GM21723 (cell line): ENCODE data around the gene CREBZF.
"Not testable (repeated sequence)": the region's sequence is repeated elsewhere in the genome, so short reads cannot be mapped to it uniquely, and the experiment has no call there.

ENCODE experiments used
- ATAC-seq: cut with Tn5 transposase; IDR thresholded peaks from one replicate; pipeline ENCODE4 v1.9.1; 2021; ENCODE audit warnings: mild to moderate bottlenecking, moderate library complexity; ENCODE audit not compliant: unreplicated experiment

Gene CREBZF

DNA sequence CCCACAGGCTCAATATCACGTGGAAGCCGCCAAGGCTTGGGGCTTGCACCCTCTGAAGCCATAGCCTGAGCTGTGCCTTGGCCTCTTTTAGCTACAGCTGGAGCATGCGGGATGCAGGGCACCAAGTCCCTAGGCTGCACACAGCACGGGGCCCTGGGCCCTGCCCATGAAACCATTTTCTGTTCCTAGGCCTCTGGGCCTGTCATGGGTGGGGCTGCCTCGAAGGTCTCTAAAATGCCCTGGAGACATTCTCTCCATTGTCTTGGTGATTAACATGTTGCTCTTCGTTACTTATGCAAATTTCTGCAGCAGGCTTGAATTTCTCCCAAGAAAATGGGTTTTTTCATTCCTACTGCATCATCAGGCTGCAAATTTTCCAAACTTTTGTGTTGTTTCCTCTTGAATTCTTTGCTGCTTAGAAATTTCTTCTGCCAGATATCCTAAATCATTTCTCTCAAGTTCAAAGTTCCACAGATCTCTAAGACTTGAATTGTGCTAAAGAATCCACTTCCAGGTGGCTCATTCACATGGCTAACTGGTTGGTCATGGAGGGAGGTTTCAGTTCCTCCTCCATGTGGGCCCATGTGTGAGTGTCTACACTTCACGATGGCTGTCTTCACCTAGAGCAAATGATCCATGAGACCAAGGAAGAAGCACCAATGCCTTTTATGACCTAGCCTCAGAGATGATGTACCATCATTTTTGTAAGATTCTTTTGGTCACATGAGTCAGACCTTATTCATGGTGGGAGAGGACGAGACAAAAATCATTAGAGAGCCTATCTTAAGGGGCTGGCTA is 7.4 kb upstream of the CREBZF start:
- ATAC-seq: no peak

DNA sequence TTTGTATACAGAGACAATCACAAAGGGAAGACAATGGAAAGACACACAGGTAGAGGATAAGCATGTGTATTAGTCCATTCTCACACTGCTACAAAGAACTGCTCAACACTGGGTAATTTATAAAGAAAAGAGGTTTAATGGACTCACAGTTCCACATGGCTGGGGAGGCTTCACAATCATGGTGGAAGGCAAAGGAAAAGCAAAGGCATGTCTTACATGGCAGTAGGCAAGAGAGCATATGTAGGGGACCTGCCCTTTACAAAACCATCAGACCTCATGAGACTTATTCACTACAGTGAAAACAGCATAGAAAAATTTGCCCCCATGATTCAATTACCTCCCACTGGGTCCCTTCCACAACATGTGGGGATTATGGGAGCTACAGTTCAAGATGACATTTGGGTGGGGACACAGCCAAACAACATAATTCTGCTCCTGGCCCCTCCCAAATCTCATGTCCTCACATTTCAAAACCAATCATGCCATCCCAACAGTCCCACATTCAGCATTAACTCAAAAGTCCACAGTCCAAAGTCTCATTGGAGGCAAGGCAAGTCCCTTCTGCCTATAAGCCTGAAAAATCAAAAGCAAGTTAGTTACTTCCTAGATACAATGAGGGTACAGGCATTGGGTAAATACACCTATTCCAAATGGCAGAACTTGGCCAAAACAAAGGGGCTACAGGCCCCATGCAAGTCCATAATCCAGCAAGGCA is 6.2 kb upstream of the CREBZF start:
- ATAC-seq: not testable (repeated sequence)

DNA sequence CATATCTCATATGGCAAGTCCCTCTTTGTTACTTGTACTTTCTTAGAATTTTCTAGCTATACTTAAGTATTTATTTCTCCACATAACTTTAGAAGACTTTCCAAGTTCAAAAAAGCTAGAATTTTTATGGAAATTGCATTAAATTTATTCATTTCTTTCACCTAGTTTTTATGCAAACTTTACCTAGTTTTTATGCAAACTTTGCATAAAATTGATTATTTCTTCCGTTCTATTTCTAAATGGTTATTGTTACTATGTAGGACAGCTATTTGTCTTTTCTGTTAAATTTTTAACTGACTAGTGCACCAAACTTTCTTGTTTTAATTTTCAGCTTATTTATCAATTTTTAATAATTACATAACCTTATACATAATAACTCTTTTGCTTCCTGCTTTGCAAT is 3.2 kb upstream of the CREBZF start:
- ATAC-seq: no peak

DNA sequence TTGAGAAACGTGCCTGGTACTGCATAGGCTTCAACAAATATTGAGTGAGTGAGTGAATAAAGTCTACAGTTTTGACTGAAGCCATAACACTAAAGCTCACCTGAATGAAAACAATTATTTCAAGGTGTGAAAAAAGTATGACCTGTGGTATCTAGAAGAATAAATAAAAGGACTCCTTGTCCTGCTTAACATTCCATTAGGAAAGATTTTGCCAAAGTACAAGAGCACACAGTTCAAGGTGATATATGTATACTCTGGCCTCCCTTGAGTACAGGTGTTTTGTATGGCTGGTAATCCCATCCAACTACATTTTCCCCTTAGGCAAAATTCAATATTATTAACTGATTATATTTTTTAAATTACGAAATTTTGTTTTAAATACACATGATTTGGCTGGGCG is 1.8 kb upstream of the CREBZF start:
- no peak for ATAC-seq

DNA sequence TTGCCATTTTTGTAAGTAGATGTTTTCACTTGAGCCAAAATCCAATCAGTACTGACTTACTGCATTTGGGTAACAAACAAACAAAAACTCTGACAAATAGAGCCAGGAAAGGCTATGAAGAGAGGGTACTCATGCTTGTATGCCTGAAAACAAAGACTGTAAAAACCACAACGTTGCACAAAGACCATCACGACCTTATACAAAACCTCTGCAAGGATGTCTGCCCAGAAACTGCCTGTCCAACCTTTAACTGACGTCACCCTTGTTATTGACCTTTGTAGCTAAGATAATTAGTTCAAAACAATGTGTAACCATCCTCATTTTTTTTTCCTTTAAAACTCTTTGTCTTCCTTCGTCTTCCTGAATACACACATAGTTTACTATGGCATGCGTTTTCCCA is 804 bp upstream of the CREBZF start:
- ATAC-seq: no peak

DNA sequence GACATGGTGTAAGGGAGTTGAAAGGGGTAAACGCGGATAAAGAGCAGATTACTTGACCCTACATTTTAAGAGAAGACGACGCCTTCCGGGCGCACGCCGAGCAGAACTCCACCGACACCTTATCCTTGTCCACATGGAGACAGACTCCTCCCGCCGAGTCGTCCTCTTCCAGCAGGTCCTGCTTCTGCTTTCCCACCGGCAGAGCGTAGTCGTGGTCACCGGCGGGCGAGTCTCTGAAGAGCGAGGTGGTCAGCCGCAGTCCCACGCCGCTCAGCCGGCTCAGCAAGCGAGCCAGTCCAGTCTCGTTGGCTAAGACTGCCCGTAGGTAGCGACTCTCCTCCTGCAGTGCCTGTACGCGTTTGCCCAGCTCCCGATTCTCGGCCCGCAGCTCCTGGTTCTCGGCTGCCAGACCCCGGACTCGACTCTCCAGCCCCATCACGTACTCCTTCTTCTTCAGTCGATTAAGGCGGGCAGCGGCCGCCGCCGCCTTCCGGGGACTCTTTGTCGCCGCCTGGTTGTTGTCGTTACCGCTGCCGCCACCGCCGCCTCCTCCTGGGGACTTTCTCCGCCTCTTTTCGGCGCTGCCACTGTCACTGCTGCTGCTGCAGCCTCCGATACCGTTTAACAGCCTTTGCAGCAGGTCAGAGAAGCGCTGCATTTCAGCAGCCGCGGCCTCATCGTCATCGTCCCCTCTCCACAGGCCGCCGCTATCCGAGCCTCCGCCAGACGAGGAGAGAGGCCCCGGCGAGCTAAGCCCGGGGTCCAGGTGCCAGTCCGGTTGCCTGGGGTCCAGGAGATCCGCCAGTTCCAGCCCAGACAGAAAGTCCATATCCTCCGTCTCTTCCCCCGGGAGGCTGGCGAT is 945 bp downstream of the CREBZF start:
- ATAC-seq: peak; percentile 79

DNA sequence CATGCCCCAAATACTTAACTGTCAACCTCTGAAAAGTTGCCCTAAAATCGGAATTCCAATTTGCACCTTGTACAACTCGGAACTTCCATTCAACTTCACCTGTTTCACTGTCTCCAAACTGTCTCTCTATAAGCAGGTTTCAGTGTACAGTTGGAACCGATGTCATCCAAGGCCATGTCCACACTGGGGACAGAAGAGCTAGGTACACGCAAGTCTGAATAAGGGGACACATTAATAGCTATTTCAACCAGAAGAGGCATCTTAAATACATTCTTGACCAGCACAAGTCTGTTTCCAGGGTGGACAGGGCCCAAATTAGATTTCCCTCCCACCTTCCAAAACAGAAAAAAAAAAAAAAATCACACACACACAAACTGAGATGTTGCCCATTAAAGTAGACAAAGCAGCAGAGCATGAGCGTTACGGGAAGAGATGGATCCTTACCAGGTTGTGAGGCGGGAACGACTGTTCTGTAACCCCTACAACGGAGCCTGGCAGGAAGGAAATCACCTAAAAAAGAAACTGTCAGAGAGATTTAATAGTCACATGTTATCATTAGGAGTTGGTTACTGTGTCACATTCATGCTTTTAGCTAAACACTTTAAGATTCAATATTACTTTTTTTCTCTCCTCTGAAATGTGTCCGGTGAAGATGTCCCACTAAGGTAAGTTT is 1.7 kb downstream of the CREBZF start:
- no peak for ATAC-seq

DNA sequence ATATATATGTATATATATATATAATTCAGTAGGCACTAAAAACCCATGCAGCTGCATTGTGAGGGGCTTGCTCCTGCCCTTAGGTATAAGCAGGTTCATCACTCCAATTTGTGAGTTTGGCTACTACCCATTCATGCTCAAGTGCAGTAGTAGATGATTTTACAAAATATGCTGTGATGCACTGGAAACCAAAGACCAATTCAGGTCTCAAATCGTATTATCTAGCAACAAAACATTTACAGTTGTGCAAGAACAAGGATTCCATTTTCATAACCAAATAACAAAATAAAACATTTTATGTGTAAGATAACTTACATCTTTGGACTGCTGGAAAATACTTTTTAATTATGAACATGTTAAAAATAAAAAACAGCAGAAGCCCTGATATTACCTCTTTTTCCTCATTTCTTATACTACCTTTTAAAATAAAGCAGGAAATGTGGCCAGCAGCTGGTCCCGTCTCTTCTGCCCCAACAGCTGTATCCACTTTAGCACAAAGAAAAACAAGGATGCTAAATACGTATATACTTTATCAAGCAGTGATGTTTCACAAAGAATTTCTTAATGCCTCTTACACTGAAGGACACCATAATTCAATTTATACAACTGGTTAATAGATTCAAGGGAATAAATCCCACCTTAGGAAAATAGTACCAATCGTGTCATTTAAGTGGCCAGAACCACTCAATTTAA is 2.8 kb downstream of the CREBZF start:
- ATAC-seq: no peak

DNA sequence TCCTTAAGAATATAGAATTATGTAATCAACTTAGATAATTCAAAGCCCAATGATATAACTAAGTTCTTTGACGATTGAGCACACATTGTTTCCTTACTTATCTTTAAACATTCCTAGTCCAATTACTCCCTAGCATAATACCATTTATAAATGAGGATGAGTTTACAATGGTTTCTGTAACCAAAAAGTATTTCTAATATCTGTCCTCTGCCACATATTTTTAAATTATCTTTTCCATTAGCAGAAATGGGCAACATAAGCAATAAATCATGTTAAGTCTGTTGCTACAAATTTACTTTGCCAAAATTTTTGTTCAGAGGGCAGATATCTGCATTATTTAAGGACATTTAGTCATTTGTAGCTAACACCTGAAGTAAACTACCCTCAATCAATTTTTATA is 6.7 kb downstream of the CREBZF start:
- no peak for ATAC-seq

DNA sequence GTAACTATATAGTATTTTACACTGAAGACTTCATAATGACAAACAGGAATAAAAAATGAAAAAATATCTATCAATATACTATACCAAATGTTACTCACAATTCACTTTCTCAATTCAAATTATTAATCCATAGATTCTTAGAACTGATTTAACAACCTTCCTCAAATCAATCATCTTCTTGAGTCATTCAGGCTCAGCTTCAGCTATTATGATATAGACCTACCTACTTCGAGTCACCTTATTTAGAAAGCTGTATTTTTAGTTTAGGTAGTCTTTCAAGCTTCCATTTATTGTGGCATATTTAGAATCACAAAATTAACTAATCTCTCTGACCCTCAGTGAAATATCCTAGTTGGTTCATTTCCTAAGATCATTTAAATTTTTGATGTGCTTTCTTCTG is 8.2 kb downstream of the CREBZF start:
- ATAC-seq: no peak

DNA sequence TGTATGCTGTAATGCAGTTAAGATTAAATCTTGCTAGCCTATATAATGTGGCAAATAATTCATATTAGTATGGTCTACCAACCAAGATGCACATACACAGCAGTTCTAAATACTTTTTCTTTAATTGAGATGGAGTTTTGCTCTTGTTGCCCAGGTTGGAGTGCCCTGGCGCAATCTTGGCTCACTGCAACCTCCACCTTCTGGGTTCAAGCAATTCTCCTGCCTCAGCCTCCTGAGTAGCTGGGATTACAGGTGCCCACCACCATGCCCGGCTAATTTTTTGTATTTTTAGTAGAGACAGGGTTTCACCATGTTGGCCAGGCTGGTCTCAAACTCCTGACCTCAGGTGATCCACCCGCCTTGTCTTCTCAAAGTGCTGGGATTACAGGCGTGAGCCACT is 10.6 kb downstream of the CREBZF start:
- ATAC-seq: not testable (repeated sequence)

DNA sequence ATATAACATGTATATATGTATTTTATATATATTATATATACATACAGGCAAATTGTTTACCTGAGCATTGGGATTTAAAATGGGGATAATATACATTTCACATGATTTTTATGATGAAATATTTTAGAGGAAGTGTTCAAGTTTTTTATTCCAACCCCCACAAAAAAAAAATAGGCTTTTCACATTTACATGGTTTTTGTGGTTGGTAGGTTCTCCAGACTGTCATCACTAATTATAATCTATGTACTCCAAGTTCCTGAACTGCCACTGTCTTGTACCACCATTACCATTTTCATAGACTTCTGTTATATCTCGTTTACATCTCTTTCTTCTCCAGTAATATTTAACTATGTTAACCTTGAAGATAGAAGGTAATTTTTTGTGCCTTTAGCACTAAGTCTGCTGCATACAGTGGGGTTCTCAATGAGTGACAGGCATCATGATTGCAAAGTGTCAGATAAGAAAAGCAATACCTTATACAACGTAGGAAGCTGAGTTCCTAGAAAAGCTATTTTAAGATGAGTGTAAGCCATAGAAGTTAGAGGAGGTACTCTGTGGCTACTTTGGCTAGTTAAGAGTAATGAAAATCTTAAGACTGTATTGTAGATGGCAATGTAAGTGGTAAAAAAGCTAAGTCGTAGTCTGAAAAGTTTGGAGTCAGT is 12.0 kb downstream of the CREBZF start:
- no peak for ATAC-seq

DNA sequence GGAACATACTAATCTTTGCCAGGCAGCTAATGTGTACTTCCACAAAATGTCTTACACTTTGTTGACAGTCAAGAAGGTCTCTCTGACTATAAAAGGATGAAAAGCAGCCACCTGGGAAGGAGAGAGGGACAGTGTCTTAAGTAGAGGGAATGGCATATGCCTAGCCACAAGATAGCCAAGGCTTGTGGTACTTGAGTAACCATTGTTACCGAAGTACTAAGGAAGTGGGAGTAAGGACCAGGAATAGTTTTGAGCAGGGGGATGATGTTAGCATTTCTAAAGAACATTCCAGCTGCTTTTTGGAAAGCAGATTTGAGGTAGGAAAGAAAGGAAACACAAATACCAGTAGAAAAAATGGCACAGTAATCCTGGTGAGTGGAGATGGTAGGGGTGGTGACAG is 13.8 kb downstream of the CREBZF start:
- ATAC-seq: no peak

DNA sequence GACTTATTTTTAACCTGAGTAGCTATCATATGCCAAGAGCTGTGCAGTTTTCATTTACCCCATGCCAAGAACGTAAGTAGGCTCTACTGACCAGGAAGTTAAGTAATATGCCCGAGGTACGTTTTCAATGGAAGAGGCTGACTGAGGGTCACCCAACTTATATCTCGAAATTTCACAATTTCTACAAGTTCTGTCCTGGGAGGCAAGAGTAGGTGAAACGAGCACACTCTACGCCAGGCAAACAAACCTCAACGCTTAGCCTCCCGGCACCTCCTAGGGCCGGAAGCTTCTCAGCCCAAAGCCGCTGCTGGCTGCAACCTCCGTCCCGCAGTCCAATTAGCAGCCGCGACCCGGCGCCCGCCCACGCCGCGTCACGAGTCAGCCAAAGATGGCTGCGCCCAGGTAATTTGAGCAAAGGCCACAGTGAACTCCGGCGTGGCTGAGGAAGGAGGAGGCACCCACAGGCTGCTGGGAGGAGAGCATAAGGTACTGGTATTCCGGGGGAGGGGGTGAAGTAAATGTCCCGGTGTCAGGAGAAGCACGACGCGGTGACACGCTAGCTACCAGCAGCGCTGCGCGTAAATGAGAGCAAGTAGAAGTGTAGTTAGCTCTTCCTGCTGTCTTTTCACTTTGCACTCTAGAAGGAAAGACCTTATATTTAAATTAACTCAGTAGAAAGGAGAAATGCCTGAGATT is 17.2 kb downstream of the CREBZF start, which contains the start of gene TMEM126A:
TMEM126A (plus strand) TSS at position 364 of the 696 bp plus-strand sequence. CDS start 2,289 bp downstream, outside the sequence.
- ATAC-seq: peak; percentile 100

DNA sequence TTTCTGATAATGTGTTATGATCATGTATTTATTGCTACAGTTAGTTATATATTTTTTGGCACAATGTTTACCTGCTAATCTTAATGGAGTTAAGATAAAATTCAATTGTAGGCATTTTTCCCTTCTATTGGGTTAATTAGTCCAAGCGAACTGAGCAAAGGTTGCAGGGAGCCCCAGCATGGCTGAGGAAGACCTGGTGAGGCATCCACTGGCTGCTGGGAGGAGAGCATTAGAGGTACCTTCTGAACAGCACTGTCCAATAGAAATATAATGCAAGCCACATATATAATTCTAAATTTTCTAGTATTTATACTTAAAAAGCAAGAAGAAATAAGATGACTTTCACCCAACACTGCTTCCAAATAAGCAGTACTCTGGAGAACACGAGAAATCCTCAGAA is 17.9 kb downstream of the CREBZF start:
- peak; percentile 9 for ATAC-seq

DNA sequence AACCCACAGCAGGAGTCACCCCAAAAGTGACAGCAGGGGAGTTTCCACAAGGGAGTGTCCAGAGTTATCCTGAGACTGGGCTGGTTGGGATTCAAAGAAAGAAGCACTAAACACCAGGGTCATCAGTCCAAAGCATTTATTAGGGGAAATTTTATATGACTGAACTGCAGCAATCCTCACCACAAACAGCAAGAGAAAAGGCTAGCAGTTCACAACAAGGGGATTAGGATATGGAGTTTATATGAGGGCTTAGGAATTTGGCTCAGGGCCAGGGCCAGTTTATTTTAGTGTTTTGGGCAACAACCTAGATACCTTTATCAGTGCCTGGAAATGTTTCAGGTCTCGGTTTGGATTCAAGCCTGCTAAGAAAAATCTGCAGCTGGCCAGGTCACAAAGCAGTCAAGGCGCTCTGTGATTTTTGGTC is 21.7 kb downstream of the CREBZF start:
- no peak for ATAC-seq

DNA sequence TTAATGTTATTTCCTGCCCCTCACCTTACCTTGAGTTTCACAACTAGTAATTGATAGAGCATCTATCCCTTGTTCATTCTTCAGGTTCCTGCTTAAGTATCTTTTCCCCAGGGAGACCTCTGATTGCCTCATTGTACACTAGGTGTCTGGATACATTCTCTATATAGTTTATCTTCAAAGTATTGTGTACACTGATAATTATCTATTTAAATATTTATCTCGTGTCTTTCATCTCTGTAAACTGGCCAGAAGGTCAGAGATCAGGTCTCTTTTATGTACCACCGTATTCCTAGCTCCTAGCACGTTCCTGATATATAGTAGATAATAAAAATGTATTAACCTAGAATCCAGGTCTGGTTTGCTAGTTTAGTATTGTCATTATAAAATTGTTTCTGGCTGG is 30.2 kb downstream of the CREBZF start:
- ATAC-seq: no peak

DNA sequence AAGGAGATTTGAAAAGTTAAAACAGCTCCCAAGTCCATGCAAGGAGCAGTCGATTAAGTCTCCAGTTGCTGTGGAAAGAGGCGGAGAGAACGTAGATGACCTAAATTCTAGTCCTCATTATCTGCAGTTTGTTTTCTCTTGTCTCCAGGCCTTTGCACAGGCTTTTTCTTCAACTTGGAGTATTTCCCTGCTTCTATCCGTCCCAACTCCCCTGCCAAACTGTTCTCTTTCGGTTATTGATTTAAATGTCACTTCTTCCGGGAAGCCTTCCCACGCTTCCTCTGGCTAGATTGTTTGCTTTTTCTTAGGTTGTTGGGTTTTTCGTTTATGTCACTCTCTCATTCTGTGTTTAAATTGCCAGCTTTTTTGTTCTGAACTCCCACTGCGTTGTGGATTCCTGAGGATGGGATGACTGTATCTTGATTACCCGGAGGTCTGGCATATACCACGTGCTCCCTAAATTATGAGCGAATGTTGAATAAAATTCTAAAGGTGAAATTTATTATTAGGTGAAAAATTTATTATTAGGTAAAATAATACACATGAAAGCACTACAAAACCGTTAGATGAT is 36.1 kb downstream of the CREBZF start:
- ATAC-seq: peak; percentile 15
